NCI-H187 (cell line): ENCODE data around the gene ARPIN.
A peak's percentile ranks its signal among the peaks of the same experiment; 100 is the strongest.
"Not testable (repeated sequence)": the region's sequence is repeated elsewhere in the genome, so short reads cannot be mapped to it uniquely, and the experiment has no call there.

Source experiments
- DNase-seq, 2 experiments: peaks; one replicate each; lab custom pipeline; 2025; lab: John Stamatoyannopoulos, UW

The ARPIN gene

GRCh38 chr15:89877083-89877425 lies 35.7 kb downstream of the ARPIN start:
- DNase-seq, result no peak

DNA sequence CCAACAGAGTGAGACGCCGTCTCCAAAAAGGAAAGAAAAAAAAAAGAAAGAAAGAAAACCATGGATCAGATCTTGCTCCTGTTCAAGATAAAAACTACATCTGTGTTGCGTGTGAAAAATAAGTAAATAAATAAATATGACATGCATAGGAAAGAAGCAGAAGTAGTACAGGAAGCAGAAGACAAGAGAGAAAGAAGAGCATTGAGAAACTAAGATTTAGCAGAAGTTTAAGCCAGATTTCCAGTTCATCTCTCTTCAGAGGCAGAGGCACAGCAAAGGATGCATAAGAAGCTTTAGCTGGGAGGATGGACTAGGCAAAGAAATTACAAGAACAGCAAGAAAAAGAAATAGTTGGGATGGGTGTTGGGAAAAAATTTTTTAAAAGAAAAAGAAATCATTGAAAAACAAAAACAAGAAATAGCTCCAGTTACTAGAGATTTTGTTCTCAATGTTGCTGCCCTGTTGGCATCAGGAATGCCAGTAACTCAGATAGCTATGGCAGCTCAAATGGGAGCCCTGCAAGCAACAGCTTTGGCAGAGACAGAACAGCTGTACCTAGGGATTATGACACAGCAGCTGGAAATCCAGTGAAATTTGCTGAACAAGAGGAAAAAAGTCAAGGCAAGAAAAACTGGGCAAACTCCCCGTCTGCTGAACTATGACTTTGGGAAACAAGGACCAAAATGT lies 36.2 kb downstream of the ARPIN start:
- DNase-seq, result no peak

- DNase-seq, result no peak
Measured at GRCh38 chr15:89875741-89876140, 37.0 kb downstream of the ARPIN start.

DNA sequence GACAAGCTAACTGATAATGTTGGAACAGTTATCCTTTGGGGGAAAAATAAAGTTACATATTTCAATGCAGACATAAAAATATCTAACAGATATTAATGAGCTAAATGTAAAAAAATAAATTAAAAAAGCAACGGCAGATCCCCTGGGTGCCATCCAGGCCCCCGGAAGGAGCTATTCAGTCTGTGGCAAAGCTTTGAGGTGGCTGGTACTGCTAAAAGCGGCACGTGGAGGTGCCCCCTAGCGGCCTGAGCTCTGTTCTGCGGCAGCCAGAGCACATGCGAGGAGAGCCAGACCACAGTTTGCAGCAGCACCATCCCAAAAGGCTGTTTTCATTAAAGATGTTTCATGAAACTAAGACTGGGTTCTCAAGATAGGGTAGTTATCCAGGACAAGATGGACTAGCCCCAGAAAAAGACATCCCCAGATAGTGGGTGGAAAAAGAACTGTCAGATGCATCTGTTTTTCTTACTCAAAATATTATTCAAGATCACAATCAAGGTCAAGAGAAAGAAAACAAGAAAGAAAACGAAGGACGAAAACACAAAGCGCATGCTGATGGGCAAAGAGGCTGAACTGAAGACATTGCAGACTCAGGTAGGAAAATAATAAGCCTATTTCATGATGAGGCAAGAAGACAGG lies 37.7 kb downstream of the ARPIN start:
- DNase-seq, result peak; percentile 16 to 39

DNA sequence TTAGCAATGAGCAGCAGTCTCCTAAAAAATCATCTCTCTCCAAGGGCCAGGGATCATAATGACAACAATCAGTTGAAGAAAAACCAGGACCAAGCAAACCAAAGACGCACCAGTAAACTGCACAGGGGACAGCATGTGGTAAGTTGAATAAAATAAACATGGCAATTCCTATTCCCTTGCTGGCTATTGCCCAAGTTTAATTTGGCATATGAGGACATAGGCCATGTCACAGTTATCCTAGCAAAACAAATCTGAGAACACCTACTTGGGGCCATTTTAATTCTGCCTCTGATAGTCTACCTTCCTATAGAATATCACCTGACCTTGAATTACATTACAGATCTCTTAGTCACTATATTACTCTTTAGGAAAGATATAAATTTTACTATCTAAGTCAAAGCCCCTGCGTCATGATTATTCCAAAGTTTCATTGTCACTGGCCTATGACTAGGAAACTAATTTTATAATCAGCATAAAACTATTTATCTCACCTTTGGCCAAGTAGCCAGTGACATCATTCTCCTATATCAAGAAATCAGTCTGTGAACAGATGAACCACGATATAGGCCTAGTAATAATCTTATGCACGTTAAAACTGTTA lies 42.0 kb downstream of the ARPIN start:
- no peak for DNase-seq

GRCh38 chr15:89870006-89870405 lies 42.7 kb downstream of the ARPIN start:
- no peak for DNase-seq

DNA sequence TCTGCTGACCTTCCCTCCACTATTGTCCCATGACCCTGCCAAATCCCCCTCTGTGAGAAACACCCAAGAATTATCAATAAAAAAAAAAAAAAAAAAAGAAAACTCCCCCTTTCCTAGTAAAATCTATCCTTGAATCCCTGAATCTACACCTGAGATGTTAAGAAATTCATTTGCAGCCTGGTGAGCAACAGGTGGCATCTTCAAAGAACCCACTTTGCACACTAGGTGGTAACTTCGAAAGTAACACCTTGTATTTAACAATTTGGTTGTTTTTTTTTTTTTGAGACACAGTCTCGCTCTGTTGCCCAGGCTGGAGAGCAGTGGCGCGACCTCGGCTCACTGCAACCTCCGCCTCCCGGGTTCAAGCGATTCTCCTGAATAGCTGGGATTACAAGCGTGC lies 43.3 kb downstream of the ARPIN start:
- not testable (repeated sequence) for DNase-seq

DNA sequence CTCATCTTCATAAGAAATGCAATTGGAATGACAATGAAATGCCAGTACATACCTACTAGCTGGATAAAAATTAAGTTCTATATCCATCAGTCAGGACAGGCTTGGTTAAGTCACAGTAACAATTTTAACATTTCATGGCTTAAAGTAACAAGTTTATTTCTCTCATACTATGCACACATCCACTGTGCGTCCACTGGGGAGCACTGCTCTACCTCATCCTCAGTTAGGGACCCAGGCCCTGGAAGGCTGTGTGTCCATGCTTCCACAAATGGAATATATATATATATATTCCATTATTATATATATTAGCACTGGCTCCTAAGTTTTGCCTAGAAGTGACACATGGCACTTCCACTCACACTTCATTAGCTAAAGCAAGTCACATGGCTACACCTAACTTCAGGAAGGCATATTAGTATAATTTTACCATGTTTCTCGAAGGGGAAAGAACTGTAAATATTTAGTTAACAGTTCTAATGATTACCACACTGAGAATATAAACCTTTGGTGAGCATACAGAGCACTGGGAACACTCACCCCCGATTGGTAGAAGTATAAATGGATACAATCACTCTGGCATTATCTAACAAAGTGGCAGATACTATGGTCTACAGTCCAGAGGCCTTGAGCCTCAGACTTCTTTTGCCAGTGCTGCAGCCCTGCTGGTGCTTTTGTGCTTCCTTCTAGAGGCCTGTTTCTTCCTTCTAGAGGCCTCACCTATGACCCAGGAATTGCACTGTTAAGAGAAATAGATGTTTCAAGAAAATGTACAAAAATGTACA lies 47.6 kb downstream of the ARPIN start:
- DNase-seq, result no peak

DNA sequence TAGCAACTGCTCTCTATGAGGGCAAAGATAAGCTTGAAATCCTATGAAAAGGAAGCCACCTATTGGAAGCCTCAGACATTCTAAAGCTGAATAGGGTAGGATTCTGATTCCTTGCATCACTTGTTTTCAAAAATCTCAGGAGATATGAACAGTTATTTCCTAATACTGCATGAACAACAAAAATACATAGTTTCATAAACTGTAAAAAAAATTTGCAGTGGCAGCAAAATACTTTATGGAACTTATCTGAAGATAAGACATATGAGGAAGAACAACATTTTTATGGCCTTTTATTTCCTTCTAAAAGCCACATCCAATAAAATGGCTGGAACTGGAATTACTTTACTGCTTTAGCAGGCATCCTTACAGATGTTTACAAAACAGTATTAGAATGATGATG lies 48.8 kb downstream of the ARPIN start:
- no peak for DNase-seq

GRCh38 chr15:89860891-89861290 lies 51.9 kb downstream of the ARPIN start:
- no peak for DNase-seq

- no peak for DNase-seq
Measured at GRCh38 chr15:89860431-89860830, 52.3 kb downstream of the ARPIN start.

DNA sequence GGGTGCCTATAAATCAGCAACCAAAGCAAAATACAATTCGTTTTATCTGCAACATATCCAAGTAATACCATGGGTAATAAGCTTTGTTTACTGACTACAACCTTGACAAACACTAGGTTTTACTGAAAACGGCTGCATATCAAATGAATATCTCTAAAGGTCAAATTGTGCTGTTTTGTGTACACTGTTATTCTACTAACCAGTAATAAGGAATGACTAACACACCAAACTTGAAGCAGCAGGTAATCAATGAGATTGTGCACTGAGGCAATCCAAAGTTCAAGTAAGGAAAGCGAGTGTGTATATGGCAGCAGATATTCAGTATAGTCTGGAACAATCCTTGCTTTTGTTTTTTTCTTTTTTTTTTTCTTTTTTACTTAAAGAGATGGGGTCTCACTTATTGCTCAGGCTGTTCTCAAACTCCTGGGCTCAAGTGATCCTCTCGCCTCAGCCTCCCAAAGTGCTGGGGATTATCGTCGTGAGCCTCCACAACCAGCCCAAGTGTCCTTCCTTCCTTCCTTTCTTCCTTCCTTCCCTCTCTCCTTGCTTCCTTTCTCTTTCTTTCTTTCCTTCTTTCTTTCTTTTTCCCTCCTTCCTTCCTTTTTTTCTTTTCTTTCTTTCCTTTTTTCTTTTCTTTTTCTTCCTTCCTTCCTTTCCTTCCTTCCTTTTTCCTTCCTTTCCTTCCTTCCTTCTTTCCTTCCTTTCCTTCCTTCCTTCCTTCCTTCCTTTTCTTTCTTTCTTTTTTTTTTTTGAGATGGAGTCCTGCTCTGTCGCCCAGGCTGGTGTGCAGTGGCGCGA lies 53.9 kb downstream of the ARPIN start:
- no peak for DNase-seq

GRCh38 chr15:89857673-89858072 lies 55.1 kb downstream of the ARPIN start:
- no peak for DNase-seq

DNA sequence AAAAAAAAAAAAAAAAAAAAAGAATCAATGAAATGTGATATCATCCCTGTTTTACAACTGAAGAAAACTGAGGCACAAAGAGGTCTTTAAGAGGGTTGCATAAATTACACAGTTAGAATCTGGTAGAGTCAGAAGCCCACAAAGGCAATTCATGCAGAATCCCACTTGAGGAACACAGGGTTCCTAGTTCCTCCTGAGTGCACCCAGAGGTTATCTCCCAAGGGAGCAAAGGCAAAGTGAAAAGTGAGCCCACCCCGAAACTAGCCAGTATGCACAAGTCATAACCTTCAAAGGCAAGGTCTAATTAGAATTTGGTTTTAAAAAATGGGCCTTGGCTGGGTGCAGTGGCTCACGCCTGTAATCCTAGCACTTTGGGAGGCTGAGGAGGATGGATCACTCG lies 56.8 kb downstream of the ARPIN start:
- no peak for DNase-seq

DNA sequence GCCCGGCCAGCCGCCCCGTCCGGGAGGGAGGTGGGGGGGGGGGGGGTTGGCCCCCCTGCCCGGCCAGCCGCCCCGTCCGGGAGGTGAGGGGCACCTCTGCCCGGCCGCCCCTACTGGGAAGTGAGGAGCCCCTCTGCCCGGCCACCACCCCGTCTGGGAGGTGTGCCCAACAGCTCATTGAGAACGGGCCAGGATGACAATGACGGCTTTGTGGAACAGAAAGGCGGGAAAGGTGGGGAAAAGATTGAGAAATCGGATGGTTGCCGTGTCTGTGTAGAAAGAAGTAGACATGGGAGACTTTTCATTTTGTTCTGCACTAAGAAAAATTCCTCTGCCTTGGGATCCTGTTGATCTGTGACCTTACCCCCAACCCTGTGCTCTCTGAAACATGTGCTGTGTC lies 57.9 kb downstream of the ARPIN start:
- DNase-seq, result not testable (repeated sequence)

- no peak for DNase-seq
Measured at GRCh38 chr15:89852342-89852995, 60.3 kb downstream of the ARPIN start.

DNA sequence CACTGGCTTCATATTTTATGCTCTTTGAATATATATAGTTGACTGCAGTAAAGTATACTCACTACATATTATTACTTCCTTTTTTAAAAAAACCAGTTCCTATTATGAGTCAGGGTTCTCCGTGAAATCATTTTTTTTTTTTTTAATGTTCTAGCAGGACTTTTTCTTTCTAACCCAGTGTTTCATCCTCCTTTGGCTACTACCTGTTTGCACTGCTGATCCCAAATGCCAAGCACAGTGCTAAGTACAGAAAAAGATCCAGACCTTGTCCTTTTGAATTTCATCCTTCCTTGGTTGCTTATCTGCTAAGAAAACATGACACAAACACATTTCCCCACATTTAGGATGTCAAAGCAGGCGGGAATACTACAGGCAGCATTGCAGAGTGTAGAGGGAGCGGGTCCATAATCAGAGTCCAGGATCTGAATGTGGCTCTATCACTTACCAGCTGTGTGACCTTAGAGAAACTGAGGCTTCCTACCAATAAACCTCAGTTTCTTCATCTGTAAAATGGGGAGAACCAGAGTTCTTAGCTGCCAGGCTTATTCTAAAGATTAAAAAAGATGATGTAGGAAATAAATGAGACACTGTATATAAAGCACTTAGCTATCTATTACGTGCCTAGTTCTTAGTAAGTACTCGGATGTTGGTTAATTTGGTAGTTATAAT lies 60.9 kb downstream of the ARPIN start:
- no peak for DNase-seq

- no peak for DNase-seq
Measured at GRCh38 chr15:89848970-89849292, 63.8 kb downstream of the ARPIN start.

DNA sequence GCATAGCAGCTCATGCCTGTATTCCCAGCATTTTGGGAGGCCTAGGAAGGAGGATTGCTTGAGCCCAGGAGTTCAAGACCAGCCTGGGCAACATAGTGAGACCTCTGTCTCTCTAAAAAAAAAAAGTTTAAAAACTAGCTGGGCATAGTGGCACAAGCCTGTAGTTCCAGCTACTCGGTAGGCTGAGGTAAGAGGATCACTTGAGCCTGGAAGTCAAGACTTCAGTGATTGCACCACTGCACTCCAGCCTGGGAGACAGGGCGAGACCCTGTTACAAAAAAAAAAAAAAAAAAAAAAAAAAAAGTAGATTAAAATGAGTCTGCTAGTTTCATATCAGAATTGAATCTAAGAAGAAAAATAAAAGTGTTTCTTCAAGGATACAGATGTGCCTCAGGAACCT lies 65.7 kb downstream of the ARPIN start:
- no peak for DNase-seq

DNA sequence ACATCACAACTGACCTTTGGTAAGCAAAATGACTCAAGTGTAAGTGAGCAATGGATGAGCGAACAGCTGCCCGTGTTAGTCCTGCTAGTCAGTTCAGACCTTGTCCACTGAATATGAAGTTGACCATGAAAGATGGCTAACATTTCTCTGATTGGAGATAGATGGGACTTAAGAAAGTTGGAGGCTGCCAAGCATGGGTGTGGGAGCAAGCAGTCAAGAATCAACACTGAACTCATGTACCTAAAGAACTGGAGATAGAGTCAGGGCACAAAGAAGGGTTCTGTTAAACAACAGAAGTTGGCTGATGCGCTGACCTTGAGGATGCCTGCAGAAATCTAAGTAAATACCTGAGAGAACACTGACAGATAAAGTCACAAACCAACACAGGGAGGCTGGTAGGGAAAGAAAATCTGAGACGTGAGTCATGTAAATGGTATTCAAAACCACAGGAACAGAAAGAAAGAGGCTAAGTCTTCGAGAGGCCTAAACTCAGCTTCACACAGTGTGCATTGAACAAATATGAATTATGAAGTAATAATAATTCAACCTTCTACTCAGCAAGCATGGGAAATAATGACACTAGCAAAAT lies 67.4 kb downstream of the ARPIN start:
- DNase-seq, result no peak
